GM18498 (cell line): ENCODE data around the gene OMA1.

Experiments used
- ATAC-seq: cut with Tn5 transposase; IDR thresholded peaks from one replicate; pipeline ENCODE4 v1.9.1; 2021; ENCODE audit warnings: mild to moderate bottlenecking, moderate library complexity; ENCODE audit not compliant: unreplicated experiment

Gene OMA1

GRCh38 chr1:58434181-58434580, 112.3 kb downstream of the OMA1 start:
- ATAC-seq = no peak

- ATAC-seq = no peak
Measured at GRCh38 chr1:58432851-58433668, 113.5 kb downstream of the OMA1 start.

GRCh38 chr1:58431901-58432620, 114.5 kb downstream of the OMA1 start:
- no peak for ATAC-seq
